DOHH2 (cell line): Measurements from ENCODE around the gene TTLL7.

Experiments used
- H3F3A ChIP-seq: fragments of 200-600 bp; sonication (generic), shearing (Covaris generic); 2 replicates; pipeline ENCODE4 v1.6.0; 2016; ENCODE audit warnings: antibody characterized with exemption, mild to moderate bottlenecking; ENCODE audit not compliant: control insufficient read depth, insufficient read depth
- H3K27ac ChIP-seq: fragments of 200-600 bp; sonication (generic); 2 replicates; pipeline ENCODE4 v1.5.1; 2014; ENCODE audit warnings: low read depth, mild to moderate bottlenecking, low read length, moderate library complexity
- H3K27me3 ChIP-seq: fragments of 200-600 bp; sonication (generic); 2 replicates; pipeline ENCODE4 v1.6.1; 2014; ENCODE audit warnings: mild to moderate bottlenecking, low read length, mixed read lengths; ENCODE audit not compliant: control insufficient read depth
- H3K36me3 ChIP-seq: fragments of 200-600 bp; sonication (generic); 2 replicates; pipeline ENCODE4 v1.6.1; 2014; ENCODE audit warnings: mild to moderate bottlenecking, low read length, moderate library complexity, mixed read lengths; ENCODE audit not compliant: control insufficient read depth
- H3K4me1 ChIP-seq: fragments of 200-600 bp; sonication (generic); 2 replicates; pipeline ENCODE4 v1.6.1; 2014; ENCODE audit warnings: mild to moderate bottlenecking, low read length, mixed read lengths; ENCODE audit not compliant: control insufficient read depth
- H3K4me2 ChIP-seq: fragments of 200-600 bp; sonication (generic); 2 replicates; pipeline ENCODE4 v1.6.0; 2014; ENCODE audit warnings: mild to moderate bottlenecking, low read length, moderate library complexity
- H3K4me3 ChIP-seq: fragments of 200-600 bp; sonication (generic); 2 replicates; pipeline ENCODE4 v1.5.1; 2014; ENCODE audit warnings: mild to moderate bottlenecking, low read length, mixed read lengths
- H3K79me2 ChIP-seq: fragments of 200-600 bp; sonication (generic); 2 replicates; pipeline ENCODE4 v1.6.1; 2014; ENCODE audit warnings: mild to moderate bottlenecking, low read length, mixed read lengths; ENCODE audit not compliant: control insufficient read depth
- H3K9me2 ChIP-seq: fragments of 200-600 bp; sonication (generic); replicated peaks from 2 replicates; pipeline ENCODE4 v1.6.1; 2014; ENCODE audit warnings: mild to moderate bottlenecking, low read length, mixed read lengths; ENCODE audit not compliant: control insufficient read depth
- H3K9me3 ChIP-seq: fragments of 200-600 bp; sonication (generic); 2 replicates; pipeline ENCODE4 v1.6.1; 2014; ENCODE audit warnings: antibody characterized with exemption, low read length, mixed read lengths; ENCODE audit not compliant: control insufficient read depth, insufficient read depth
- H4K20me1 ChIP-seq: fragments of 200-600 bp; sonication (generic); 2 replicates; pipeline ENCODE4 v1.6.0; 2014; ENCODE audit warnings: low read depth, mild to moderate bottlenecking, antibody characterized with exemption, low read length, moderate library complexity; ENCODE audit not compliant: control insufficient read depth, insufficient read depth
- CTCF ChIP-seq: fragments of 200-600 bp; sonication (generic); IDR thresholded peaks from one replicate; pipeline ENCODE4 v1.5.1; 2014; ENCODE audit warnings: antibody characterized with exemption, mild to moderate bottlenecking, low read depth, low read length; ENCODE audit not compliant: poor library complexity, severe bottlenecking
- EZH2phosphoT487 ChIP-seq: fragments of 200-600 bp; sonication (generic); IDR thresholded peaks from 2 replicates; pipeline ENCODE4 v1.6.1; 2017; ENCODE audit warnings: borderline replicate concordance, mild to moderate bottlenecking, antibody characterized with exemption, low read length, moderate library complexity, mixed read lengths

Gene TTLL7

GRCh38 chr1:83900524-83900923 lies 98.4 kb downstream of the TTLL7 start:
- H3K9me3 ChIP-seq: no peaks in the 10 kb centered on the region
- H3F3A ChIP-seq: no peaks in the 10 kb centered on the region
- H4K20me1 ChIP-seq: no peaks in the 10 kb centered on the region
- TF ChIP-seq EZH2phosphoT487: no peak
- TF ChIP-seq CTCF: no peak
- no peaks in the 10 kb centered on the region for H3K9me2 ChIP-seq
- no peaks in the 10 kb centered on the region for H3K36me3 ChIP-seq
- no peaks in the 10 kb centered on the region for H3K27me3 ChIP-seq
- no peak overlapping the region for H3K4me3 ChIP-seq
- H3K79me2 ChIP-seq: no peaks in the 10 kb centered on the region
- H3K4me2 ChIP-seq: no peak overlapping the region
- H3K4me1 ChIP-seq: no peaks in the 10 kb centered on the region
- H3K27ac ChIP-seq: no peak overlapping the region

GRCh38 chr1:83897516-83897915 lies 101.4 kb downstream of the TTLL7 start:
- no peak overlapping the region for H3K4me2 ChIP-seq
- H3K79me2 ChIP-seq: no peaks in the 10 kb centered on the region
- H3K4me1 ChIP-seq: no peaks in the 10 kb centered on the region
- no peaks in the 10 kb centered on the region for H3K36me3 ChIP-seq
- TF ChIP-seq EZH2phosphoT487 (no peak), CTCF (no peak)
- H3K27ac ChIP-seq: no peak overlapping the region
- H4K20me1 ChIP-seq: no peaks in the 10 kb centered on the region
- H3F3A ChIP-seq: no peaks in the 10 kb centered on the region
- no peaks in the 10 kb centered on the region for H3K9me2 ChIP-seq
- no peaks in the 10 kb centered on the region for H3K9me3 ChIP-seq
- no peaks in the 10 kb centered on the region for H3K27me3 ChIP-seq
- H3K4me3 ChIP-seq: no peak overlapping the region

- H3K27me3 ChIP-seq: no peaks in the 10 kb centered on the region
- H4K20me1 ChIP-seq: no peaks in the 10 kb centered on the region
- H3K9me3 ChIP-seq: no peaks in the 10 kb centered on the region
- H3K4me2 ChIP-seq: no peak overlapping the region
- no peaks in the 10 kb centered on the region for H3K36me3 ChIP-seq
- no peak overlapping the region for H3K4me3 ChIP-seq
- H3K4me1 ChIP-seq: no peaks in the 10 kb centered on the region
- H3K9me2 ChIP-seq: no peaks in the 10 kb centered on the region
- H3F3A ChIP-seq: no peaks in the 10 kb centered on the region
- TF ChIP-seq EZH2phosphoT487 (no peak), CTCF (no peak)
- H3K27ac ChIP-seq: no peak overlapping the region
- H3K79me2 ChIP-seq: no peaks in the 10 kb centered on the region
Measured at GRCh38 chr1:83896299-83896698, 102.6 kb downstream of the TTLL7 start.

- Histone ChIP-seq H3K27me3 (no peaks in the 10 kb centered on the region), H3K4me1 (no peaks in the 10 kb centered on the region), H3K36me3 (no peaks in the 10 kb centered on the region), H3F3A (no peaks in the 10 kb centered on the region), H3K9me3 (no peaks in the 10 kb centered on the region), H3K9me2 (no peaks in the 10 kb centered on the region), H3K4me2 (no peak overlapping the region), H3K4me3 (no peak overlapping the region), H3K79me2 (no peaks in the 10 kb centered on the region), H4K20me1 (no peaks in the 10 kb centered on the region), H3K27ac (no peak overlapping the region)
- TF ChIP-seq CTCF: no peak
- no peak for TF ChIP-seq EZH2phosphoT487
Measured at GRCh38 chr1:83889707-83890106, 109.2 kb downstream of the TTLL7 start.
